ENCODE results near the gene NAP1L5.
A peak's percentile ranks its signal among the peaks of the same experiment; 100 is the strongest.

NAP1L5 gene, protein sequence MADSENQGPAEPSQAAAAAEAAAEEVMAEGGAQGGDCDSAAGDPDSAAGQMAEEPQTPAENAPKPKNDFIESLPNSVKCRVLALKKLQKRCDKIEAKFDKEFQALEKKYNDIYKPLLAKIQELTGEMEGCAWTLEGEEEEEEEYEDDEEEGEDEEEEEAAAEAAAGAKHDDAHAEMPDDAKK
- total RNA-seq = 8.7 to 27.1 (median 10.3) reads per million in 3 donors

GRCh38 chr4:88697588-88698329, at the start of gene NAP1L5:
Gene NAP1L5, minus strand, starts transcription at chr4:88697829. Its CDS starts 75 bp downstream, at chr4:88697754.
- no peaks in the 10 kb centered on the region for H3K9me3 ChIP-seq (ENCODE audit: control insufficient read depth, low read length)
- peak within 1 kb of the TSS; percentile 61 for H3K4me3 ChIP-seq (ENCODE audit: insufficient read depth, low read depth, low read length, poor library complexity, severe bottlenecking)
- no peaks in the 10 kb centered on the region for H3K27me3 ChIP-seq (replicated peaks; ENCODE audit: control insufficient read depth, insufficient read depth, low read length, poor library complexity, severe bottlenecking)
- DNase-seq = peak; percentile 65 to 69 (median 69)
- peak within 1 kb of the TSS; percentile 68 for H3K27ac ChIP-seq (ENCODE audit: insufficient read depth, low read length, poor library complexity, severe bottlenecking)
- no peaks in the 10 kb centered on the region for H3K4me1 ChIP-seq (ENCODE audit: control insufficient read depth, insufficient read depth, low read length, poor library complexity, severe bottlenecking)
- H3K36me3 ChIP-seq (ENCODE audit: control insufficient read depth, insufficient read depth, low read length) = peaks cover 2% of the 10 kb centered on the region

- H3K4me1 ChIP-seq (ENCODE audit: control insufficient read depth, insufficient read depth, low read length, poor library complexity, severe bottlenecking) = no peaks in the 10 kb centered on the region
- H3K36me3 ChIP-seq (ENCODE audit: control insufficient read depth, insufficient read depth, low read length) = peaks cover 23% of the 10 kb centered on the region
- no peak overlapping the region for H3K4me3 ChIP-seq (ENCODE audit: insufficient read depth, low read depth, low read length, poor library complexity, severe bottlenecking)
- H3K9me3 ChIP-seq (ENCODE audit: control insufficient read depth, low read length) = no peaks in the 10 kb centered on the region
- H3K27me3 ChIP-seq (replicated peaks; ENCODE audit: control insufficient read depth, insufficient read depth, low read length, poor library complexity, severe bottlenecking) = no peaks in the 10 kb centered on the region
- no peak overlapping the region for H3K27ac ChIP-seq (ENCODE audit: insufficient read depth, low read length, poor library complexity, severe bottlenecking)
- no peak for DNase-seq
These were observed 49.7 kb upstream of the NAP1L5 start for GRCh38 chr4:88747351-88747750.

GRCh38 chr4:88746206-88746605, 48.6 kb upstream of the NAP1L5 start:
- no peak overlapping the region for H3K27ac ChIP-seq (ENCODE audit: insufficient read depth, low read length, poor library complexity, severe bottlenecking)
- no peaks in the 10 kb centered on the region for H3K9me3 ChIP-seq (ENCODE audit: control insufficient read depth, low read length)
- H3K4me1 ChIP-seq (ENCODE audit: control insufficient read depth, insufficient read depth, low read length, poor library complexity, severe bottlenecking) = no peaks in the 10 kb centered on the region
- H3K36me3 ChIP-seq (ENCODE audit: control insufficient read depth, insufficient read depth, low read length) = peaks cover 23% of the 10 kb centered on the region
- H3K27me3 ChIP-seq (replicated peaks; ENCODE audit: control insufficient read depth, insufficient read depth, low read length, poor library complexity, severe bottlenecking) = no peaks in the 10 kb centered on the region
- DNase-seq = no peak
- no peak overlapping the region for H3K4me3 ChIP-seq (ENCODE audit: insufficient read depth, low read depth, low read length, poor library complexity, severe bottlenecking)

DNA sequence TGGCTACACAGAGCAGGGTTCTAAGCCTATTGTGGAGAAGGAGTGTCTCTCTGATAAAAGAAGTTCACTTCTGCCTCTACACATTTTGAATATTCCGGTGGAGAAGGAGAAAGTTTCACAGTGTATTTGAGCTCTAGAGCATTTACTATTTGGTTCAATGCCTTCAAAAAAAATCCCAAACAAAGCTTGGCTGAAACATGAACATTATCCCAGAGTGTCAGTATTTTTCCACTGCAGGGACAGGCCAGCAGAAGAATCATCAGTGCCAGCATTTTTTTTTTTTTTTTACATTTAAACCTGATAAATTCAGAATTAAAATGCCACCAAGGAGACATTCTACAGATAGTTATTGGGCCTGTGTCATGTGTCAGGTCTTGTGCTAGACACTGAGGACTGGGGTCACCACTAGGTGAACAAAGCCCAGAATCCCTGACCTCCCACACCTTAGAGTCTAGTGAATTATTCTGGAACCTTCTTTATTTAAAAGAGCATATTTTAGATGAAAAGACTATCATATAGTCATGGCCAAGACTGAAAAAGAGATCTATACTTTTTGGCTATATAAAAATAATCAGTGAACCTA, 48.0 kb upstream of the NAP1L5 start:
- no peaks in the 10 kb centered on the region for H3K27me3 ChIP-seq (replicated peaks; ENCODE audit: control insufficient read depth, insufficient read depth, low read length, poor library complexity, severe bottlenecking)

GRCh38 chr4:88745175-88745574, 47.5 kb upstream of the NAP1L5 start:
- H3K4me1 ChIP-seq (ENCODE audit: control insufficient read depth, insufficient read depth, low read length, poor library complexity, severe bottlenecking) = no peaks in the 10 kb centered on the region
- H3K36me3 ChIP-seq (ENCODE audit: control insufficient read depth, insufficient read depth, low read length) = peaks cover 23% of the 10 kb centered on the region
- no peak for DNase-seq
- no peak overlapping the region for H3K4me3 ChIP-seq (ENCODE audit: insufficient read depth, low read depth, low read length, poor library complexity, severe bottlenecking)
- no peak overlapping the region for H3K27ac ChIP-seq (ENCODE audit: insufficient read depth, low read length, poor library complexity, severe bottlenecking)
- H3K27me3 ChIP-seq (replicated peaks; ENCODE audit: control insufficient read depth, insufficient read depth, low read length, poor library complexity, severe bottlenecking) = no peaks in the 10 kb centered on the region
- H3K9me3 ChIP-seq (ENCODE audit: control insufficient read depth, low read length) = no peaks in the 10 kb centered on the region

More for the DNA sequence above, 48.0 kb upstream of the NAP1L5 start:
- no peaks in the 10 kb centered on the region for H3K9me3 ChIP-seq (ENCODE audit: control insufficient read depth, low read length)
- H3K4me1 ChIP-seq (ENCODE audit: control insufficient read depth, insufficient read depth, low read length, poor library complexity, severe bottlenecking) = no peaks in the 10 kb centered on the region
- no peak overlapping the region for H3K4me3 ChIP-seq (ENCODE audit: insufficient read depth, low read depth, low read length, poor library complexity, severe bottlenecking)
- H3K36me3 ChIP-seq (ENCODE audit: control insufficient read depth, insufficient read depth, low read length) = peaks cover 23% of the 10 kb centered on the region
- no peak overlapping the region for H3K27ac ChIP-seq (ENCODE audit: insufficient read depth, low read length, poor library complexity, severe bottlenecking)
- DNase-seq = no peak

DNA sequence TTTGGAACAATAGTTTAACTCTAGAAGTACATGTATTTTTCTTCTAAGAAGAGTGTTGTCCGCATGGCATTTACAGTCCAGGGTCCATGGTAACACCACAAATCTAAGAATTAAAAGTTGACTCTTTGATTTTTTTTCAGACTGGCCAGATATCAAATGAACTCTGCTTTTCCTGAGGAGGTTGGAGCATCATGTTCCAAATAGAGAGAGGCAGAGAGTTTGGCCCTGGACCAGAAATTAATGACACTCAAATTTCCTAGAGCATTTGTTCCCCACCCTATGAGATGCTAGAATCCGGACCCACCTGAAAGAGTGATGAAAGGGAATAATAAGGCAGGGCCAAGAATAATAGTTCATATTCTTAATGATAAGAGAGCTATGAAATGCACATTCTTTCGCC, 47.0 kb upstream of the NAP1L5 start:
- H3K36me3 ChIP-seq (ENCODE audit: control insufficient read depth, insufficient read depth, low read length) = peaks cover 18% of the 10 kb centered on the region
- no peak overlapping the region for H3K27ac ChIP-seq (ENCODE audit: insufficient read depth, low read length, poor library complexity, severe bottlenecking)
- H3K9me3 ChIP-seq (ENCODE audit: control insufficient read depth, low read length) = no peaks in the 10 kb centered on the region
- no peak overlapping the region for H3K4me3 ChIP-seq (ENCODE audit: insufficient read depth, low read depth, low read length, poor library complexity, severe bottlenecking)
- DNase-seq = no peak
- H3K4me1 ChIP-seq (ENCODE audit: control insufficient read depth, insufficient read depth, low read length, poor library complexity, severe bottlenecking) = no peaks in the 10 kb centered on the region
- no peaks in the 10 kb centered on the region for H3K27me3 ChIP-seq (replicated peaks; ENCODE audit: control insufficient read depth, insufficient read depth, low read length, poor library complexity, severe bottlenecking)

- no peaks in the 10 kb centered on the region for H3K4me1 ChIP-seq (ENCODE audit: control insufficient read depth, insufficient read depth, low read length, poor library complexity, severe bottlenecking)
- DNase-seq = no peak
- H3K27ac ChIP-seq (ENCODE audit: insufficient read depth, low read length, poor library complexity, severe bottlenecking) = no peak overlapping the region
- peaks cover 17% of the 10 kb centered on the region for H3K36me3 ChIP-seq (ENCODE audit: control insufficient read depth, insufficient read depth, low read length)
- no peaks in the 10 kb centered on the region for H3K9me3 ChIP-seq (ENCODE audit: control insufficient read depth, low read length)
- no peak overlapping the region for H3K4me3 ChIP-seq (ENCODE audit: insufficient read depth, low read depth, low read length, poor library complexity, severe bottlenecking)
- no peaks in the 10 kb centered on the region for H3K27me3 ChIP-seq (replicated peaks; ENCODE audit: control insufficient read depth, insufficient read depth, low read length, poor library complexity, severe bottlenecking)
These were observed 46.1 kb upstream of the NAP1L5 start for GRCh38 chr4:88743696-88744095.

GRCh38 chr4:88742561-88742960, 44.9 kb upstream of the NAP1L5 start:
- H3K27ac ChIP-seq (ENCODE audit: insufficient read depth, low read length, poor library complexity, severe bottlenecking) = no peak overlapping the region
- no peaks in the 10 kb centered on the region for H3K9me3 ChIP-seq (ENCODE audit: control insufficient read depth, low read length)
- no peak for DNase-seq
- H3K27me3 ChIP-seq (replicated peaks; ENCODE audit: control insufficient read depth, insufficient read depth, low read length, poor library complexity, severe bottlenecking) = no peaks in the 10 kb centered on the region
- no peak overlapping the region for H3K4me3 ChIP-seq (ENCODE audit: insufficient read depth, low read depth, low read length, poor library complexity, severe bottlenecking)
- H3K36me3 ChIP-seq (ENCODE audit: control insufficient read depth, insufficient read depth, low read length) = peaks cover 14% of the 10 kb centered on the region
- H3K4me1 ChIP-seq (ENCODE audit: control insufficient read depth, insufficient read depth, low read length, poor library complexity, severe bottlenecking) = no peaks in the 10 kb centered on the region

DNA sequence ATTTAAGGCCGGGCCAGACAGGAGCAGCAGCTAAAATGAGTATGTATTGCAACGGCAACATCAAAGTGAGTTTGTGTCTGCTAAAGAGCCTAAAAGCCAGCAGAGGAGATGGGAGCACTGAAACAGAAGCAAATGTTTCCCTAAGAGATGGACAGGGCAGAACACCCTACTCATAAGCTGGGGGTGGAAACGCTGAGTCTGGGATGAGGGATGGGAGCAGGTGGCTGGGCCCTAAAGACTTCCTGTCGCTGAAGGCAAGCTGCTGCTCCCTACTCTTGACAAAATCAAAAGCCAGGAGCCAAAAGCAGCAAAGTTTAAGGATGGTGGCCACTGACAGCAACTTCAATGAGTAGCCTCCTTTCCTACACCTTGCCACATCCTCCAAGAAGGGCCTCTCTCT, 40.6 kb upstream of the NAP1L5 start:
- no peak for DNase-seq
- Histone ChIP-seq H3K9me3 (ENCODE audit: control insufficient read depth, low read length) (no peaks in the 10 kb centered on the region), H3K4me1 (ENCODE audit: control insufficient read depth, insufficient read depth, low read length, poor library complexity, severe bottlenecking) (no peaks in the 10 kb centered on the region), H3K4me3 (ENCODE audit: insufficient read depth, low read depth, low read length, poor library complexity, severe bottlenecking) (no peak overlapping the region), H3K27ac (ENCODE audit: insufficient read depth, low read length, poor library complexity, severe bottlenecking) (peak overlapping the region; percentile 23), H3K27me3 (replicated peaks; ENCODE audit: control insufficient read depth, insufficient read depth, low read length, poor library complexity, severe bottlenecking) (no peaks in the 10 kb centered on the region), H3K36me3 (ENCODE audit: control insufficient read depth, insufficient read depth, low read length) (peaks cover 10% of the 10 kb centered on the region)

DNA sequence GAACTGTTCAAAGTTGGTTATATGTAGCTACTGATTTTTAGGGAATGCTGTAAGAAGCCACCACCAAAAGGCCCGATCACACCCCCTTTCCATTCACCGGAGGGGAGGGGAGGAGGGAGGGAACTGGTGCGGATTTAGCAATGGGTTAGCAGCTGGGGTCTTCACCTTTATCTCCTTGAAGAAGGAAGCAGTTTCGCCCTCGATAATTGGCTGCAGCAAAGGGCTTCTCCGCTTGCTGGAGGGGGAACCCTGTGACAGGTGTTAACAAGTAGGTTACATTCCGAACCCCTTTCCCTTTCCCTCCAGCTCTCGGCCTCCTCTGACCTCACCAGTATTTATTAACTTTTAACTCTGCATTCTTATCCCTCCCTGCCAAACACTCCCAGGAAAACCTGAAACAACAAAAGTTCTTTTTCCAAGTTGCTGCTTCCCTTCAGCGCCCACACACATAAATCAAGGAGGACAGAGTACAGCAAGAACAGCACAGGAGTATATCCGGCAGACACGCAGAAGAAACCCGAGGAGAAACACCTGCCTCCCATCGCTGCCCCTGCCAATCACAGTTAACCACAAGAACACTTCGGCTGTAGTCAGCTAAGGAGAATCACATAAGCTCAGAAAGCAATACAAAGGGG, 39.8 kb upstream of the NAP1L5 start:
- H3K27me3 ChIP-seq (replicated peaks; ENCODE audit: control insufficient read depth, insufficient read depth, low read length, poor library complexity, severe bottlenecking) = no peaks in the 10 kb centered on the region
- no peaks in the 10 kb centered on the region for H3K4me1 ChIP-seq (ENCODE audit: control insufficient read depth, insufficient read depth, low read length, poor library complexity, severe bottlenecking)
- no peaks in the 10 kb centered on the region for H3K9me3 ChIP-seq (ENCODE audit: control insufficient read depth, low read length)
- no peak for DNase-seq
- no peak overlapping the region for H3K4me3 ChIP-seq (ENCODE audit: insufficient read depth, low read depth, low read length, poor library complexity, severe bottlenecking)
- no peak overlapping the region for H3K27ac ChIP-seq (ENCODE audit: insufficient read depth, low read length, poor library complexity, severe bottlenecking)
- H3K36me3 ChIP-seq (ENCODE audit: control insufficient read depth, insufficient read depth, low read length) = peaks cover 10% of the 10 kb centered on the region
